HL-60/S4 treated with phorbol 12-myristate 13-acetate at 8.2 ng/mL for 4 days and 3 days (cell line): ENCODE data around the gene BCAS1.

Source experiments
- in situ Hi-C: fragments of 300-500 bp; cut with MboI; formaldehyde crosslinking; loops from 2 replicates; pipeline ENCODE4 v1.15.0; 2022; ENCODE audit warnings: low sequenced_read_pairs

The BCAS1 gene

DNA sequence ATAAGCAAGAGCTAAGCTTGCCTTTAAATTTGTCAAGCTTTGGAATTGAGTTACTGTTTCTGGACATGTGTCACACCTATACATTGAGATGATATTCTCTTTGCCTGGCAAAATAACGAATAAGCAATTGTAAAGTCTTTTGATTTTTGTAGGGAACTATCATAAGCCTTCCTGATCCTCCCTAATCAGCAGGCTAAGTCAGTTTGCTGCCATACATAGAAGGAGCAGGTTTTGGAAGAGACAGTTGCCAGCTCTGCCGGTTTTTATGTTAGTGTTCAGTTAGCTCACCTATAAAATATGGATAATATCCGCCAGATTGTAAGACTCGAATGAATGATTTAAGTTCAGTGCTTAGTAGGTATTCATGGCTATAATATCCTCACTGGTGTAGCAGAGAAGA, 34.4 kb upstream of the BCAS1 start:
- in situ Hi-C loops: loop anchor here (25.0 kb wide), 1 partner anchor 533 kb away; no protein-coding TSS in a partner anchor

DNA sequence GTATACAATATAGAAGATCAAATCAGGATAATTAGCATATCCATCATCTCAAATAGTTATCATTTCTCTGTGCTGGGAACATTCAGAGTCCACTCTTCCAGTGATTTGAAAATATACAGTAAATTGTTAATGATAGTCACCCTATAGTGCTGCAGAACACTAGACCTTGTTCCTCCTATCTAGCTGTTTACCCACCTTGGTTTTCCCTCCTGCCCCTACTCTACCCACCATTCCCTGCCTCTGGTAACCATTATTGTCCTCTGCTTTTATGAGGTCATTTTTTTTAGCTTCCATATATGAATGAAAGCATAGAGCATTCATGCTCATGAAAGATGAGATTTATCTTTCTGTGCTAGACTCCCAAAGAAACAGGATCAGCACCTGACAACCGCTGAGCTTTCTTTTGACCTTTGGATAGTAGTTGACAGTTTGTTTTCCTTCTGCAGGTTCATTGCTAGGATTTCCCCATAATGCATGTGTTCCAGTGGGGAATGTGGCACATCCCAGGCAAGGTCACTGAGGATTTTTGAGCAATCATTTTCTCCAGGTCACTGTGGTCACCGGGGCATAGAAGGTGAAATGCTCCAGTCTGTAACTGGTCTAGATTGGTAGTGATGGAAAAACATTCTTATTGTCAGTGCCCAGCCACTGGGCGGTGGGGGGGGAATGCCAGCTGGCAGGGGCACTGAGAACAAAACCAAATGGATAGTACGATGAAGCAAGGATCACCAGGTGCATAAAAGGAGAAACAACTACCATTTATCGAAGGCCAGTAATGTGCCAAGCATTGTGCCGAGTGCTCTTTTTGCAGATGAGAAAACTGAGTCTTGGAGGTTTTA, 33.6 kb upstream of the BCAS1 start:
- in situ Hi-C loops: loop anchor here (25.0 kb wide), 1 partner anchor 533 kb away; no protein-coding TSS in a partner anchor

DNA sequence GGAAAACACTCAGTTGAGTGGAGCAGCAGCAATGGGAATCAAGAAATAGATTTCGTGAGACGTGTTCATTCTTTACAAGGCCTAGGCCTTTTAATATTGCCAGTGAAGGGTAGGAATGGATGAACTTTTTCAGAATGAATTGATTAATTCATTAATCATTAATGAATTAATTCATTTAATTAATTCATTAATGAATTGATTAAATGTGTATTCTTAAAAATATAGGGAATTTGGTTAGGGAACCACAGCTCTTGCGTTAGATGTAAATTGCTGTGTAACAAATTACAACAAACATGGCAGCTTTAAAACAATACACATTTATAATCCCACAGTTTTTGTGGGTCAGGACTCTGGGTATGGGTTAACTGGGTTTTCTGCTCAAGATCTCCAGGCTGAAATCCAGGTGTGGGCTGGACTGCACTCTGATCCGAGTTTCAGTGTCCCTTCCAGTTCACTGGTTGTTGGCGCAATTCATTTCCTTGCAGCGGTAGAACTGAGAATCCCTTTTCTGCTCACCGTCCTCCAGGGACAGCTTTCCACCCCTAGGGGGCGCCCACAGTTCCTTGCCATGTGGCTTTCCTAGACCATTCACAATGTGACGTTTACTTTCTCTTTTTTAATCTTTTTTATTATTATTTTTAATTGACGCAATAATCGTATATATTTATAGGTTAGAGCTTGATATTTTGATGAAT, 32.8 kb upstream of the BCAS1 start:
- in situ Hi-C loops: loop anchor here (25.0 kb wide), 1 partner anchor 534 kb away; no protein-coding TSS in a partner anchor

DNA sequence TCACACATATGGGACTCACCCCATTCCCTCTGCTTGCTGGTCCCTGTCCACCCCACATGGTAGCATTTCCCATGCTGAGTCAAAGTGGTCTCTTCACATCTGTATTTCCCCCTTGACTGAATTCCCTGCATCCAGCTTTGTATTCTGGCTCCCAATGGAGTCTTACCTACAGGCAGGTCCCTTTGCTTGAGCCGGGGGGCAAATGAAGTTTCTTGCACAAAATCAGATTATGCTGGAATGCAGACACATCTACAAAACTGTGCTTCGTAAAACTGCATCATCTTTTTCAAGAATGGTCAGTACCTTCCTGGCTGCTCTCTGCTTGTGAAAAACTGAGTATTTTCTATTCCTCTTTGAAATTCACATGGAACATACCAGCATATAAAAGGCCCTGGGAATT, 32.1 kb upstream of the BCAS1 start:
- in situ Hi-C loops: loop anchor here (25.0 kb wide), 1 partner anchor 535 kb away; no protein-coding TSS in a partner anchor

DNA sequence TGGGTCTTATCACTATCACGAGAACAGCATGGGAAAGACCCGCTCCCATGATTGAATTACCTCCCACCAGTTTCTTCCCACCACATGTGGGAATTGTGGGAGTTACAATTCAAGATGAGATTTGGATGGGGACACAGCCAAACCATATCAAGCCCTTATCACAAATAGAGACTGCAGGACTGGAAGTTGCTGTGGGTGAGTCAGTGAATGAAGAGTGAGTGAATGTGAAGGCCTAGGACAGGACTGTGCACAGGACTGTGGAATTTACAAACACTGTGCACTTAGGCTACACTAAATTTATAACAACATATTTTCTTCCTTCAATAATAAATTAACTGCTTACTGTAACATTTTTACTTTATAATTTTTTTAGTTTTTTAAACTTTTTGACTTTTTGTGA, 30.2 kb upstream of the BCAS1 start:
- in situ Hi-C loops: loop anchor here (25.0 kb wide), 1 partner anchor 537 kb away; no protein-coding TSS in a partner anchor

DNA sequence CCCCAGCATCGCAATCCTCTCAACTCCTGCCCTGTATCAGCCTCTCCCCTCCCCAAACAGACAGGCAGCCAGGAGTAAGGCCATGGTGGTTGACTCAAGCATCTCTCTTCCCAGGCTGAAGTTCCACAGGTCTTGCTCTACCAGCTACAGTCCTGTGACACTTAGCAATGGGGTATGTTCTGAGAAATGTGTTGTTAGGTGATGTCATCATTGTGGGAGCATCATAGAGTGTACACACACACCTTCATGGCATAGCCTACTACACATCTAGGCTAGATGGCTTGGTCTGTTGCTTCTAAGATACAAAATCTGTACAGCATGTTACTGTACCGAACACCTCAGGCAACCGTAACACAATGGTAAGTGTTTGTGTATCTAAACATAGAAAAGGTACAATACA, 29.5 kb upstream of the BCAS1 start:
- in situ Hi-C loops: loop anchor here (25.0 kb wide), 1 partner anchor 537 kb away; no protein-coding TSS in a partner anchor

DNA sequence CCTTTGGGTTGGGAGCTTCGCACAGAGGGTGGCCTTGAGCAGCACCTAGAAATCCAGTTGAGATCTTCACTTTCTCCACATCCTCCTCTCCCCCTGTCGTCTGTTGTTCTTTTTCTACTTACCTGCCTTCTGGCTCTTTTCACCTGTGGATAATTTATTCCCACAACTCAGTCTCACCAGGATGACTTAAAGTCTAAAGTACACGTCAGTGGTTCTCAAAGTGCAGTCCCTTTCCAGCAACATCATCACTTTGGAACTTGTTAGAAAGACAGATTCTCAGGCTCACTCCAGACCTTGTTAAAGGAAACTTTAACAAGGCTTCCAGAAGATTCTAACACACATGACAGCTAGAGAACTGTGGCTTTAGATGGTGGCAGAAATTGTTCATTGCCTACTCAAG, 27.7 kb upstream of the BCAS1 start:
- in situ Hi-C loops: no loop called here

DNA sequence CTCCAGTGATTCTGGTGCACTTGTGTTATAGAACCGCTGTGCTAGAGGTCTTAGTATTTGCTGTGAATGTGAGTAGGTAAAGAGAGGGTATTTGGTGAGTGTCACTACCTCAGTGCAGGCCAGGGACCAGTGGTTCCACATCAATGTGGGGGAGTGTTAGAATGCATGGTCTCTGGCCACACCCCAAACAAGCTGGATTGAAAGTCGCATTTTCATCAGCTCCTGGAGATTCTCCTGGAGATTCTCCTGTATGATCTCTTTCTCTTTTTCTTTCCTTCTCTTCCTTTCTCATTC, 26.8 kb upstream of the BCAS1 start:
- in situ Hi-C loops: no loop called here

DNA sequence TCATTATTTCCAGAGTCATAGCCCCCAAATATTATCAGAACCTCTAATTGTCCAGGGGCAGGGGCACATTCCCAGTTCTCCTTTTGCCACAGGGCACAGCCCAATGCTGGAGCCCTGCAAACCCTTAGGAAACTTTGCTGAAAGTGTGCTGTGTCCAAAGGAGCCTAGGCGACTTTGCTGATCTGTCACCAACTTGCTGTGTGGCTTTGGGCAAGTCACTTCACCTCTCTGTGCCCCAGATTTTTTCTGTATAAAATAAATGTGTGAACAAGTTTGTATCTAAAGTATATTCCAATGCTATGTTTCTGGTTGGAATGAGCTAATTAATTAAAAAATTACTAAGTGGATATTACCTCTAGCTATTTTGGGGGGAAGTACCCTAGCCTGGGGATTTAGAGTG, 25.4 kb upstream of the BCAS1 start:
- in situ Hi-C loops: no loop called here

DNA sequence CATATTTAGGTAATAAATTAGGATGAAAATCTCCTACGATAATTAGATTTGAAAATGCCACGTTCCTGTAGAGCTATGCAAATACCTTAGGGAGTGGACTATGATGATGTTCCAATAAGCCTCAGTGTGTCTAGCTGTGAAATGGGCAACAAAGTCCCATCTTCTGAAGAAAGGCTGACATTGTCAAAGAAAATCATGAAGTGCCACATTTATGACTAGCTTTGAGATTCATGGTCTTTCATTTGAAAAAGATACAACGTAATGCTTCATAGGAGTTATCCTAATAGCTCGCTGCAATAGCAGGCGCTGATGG, 23.8 kb upstream of the BCAS1 start:
- in situ Hi-C loops: no loop called here

DNA sequence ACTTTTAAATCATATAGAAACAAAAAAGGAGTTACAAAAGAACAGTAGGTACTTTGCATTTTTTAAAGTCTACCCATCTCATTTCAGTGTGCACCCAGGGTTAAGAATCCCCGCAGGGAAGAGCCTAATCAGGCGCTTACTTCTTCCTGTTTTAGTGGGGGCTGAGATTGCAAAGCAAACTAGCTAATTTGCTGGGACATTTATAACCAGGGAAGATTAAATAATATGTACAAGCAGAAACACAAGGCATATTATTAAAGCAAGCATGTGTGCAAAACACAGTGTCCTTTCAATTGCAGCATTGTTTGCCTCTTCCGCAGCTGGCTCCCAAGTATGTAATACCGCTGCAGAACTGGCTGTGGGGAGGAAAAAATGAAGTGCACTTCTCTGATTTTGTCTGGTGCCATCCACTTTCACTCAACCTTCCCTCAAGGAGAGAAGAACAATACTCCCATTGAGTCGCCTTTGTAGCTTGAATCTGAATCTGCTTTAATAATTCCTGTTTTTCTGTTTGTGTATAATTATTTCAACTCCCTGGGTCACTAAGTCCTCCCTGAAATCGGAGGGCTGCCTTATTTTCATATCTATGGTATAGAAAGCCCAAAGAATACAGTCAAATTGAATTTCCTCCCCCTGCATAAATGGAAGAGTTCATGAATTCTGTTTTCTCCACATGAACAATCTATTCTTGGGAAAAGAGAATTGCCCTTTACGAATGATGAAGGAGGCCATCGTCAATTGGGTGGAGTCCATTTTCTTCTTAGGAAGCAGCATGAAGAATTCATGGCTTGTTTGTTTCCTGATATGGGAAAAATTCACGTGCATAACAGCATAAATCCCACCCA, 23.3 kb upstream of the BCAS1 start:
- in situ Hi-C loops: no loop called here

DNA sequence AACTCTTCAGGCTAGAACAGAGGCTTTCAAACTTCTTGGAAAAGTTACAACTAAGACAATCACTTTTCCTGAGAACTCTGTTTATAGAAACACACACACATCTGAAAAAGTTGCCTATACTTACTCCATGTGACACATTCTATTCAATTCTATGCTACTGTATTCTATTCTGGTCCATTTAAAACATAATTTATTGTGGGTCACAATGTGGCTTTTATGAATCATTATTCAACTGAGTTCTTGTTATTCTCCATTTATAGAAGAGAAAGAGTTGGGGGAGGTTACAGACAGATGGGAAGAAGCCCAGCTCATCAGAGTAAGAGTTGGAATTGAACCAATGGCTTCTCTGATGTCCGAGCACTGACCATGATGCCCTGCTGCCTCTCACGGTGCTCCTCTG, 21.6 kb upstream of the BCAS1 start:
- in situ Hi-C loops: no loop called here

DNA sequence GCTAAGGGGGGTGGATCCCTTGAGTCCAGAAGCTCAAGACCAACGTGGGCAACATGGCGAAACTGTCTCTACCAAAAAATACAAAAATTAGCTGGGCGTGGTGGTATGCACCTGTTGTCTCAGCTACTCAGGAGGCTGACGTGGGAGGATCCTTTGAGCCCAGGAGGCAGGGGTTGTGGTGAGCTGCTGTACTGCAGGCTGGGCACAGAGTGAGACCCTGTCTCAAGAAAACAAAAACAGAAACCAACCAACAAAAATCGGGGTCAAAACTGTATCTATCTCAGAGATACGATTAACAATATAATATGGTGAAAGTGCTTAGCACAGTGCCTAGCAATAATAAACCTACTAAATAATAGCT, 20.7 kb upstream of the BCAS1 start:
- in situ Hi-C loops: no loop called here

DNA sequence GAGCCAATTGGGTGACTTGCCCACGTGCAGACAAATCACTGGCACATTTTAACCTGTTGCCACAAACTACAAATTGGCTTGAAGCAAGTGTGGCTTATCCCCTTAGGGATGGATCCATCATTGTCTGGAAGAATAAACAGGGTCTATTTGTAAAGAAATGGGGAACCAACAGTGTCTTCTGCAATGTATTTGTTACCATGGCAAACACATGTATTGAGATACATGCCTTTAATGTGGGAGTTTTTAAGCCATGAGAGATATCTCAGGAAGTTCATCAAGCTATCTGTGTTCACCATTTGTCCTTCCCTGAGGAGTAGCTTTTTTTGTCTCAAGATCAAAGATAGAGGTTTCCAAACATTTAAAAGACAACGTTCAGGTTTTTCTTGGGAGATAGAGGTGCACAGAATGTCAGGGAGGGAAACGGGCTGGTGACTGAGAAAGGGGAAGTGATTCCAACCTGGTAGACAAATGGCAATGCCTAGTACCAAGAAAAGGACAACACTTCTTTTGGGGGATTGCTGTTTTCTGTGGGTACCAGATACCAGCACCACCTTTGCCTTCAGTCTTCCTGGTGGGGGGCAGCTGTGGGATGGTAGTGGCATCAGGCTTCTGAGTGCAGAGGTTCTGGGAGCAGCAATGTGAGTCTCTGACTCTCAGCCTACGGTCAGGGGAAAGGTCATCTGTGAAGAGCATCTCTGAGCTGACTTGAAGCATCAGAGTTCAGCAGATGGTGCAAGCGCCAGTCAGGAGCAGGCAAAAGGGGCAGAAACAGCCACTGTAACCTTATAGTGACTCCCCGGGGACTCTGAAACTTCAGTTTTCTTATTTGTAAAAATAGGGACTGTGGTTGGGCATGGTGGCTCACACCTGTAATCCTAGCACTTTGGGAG, 20.1 kb upstream of the BCAS1 start:
- in situ Hi-C loops: no loop called here

DNA sequence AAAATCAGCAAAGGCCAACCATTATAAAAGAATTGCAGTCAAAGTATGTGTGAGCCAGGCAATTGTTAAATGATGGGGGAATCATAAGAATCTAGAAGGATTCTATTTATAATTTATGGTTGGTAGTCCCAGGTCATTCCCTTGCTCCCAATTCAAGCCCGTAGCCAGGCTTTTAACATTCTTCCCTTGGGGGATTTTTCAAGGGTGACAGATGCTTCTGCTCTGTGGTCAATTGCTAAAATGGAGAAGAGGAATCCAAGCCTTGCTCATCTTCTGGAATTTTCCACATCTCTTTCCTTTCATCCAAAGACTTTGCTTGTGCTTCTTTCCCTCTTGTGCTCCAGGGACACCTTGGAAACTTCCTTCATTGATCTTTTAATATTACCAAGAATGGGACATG, 18.0 kb upstream of the BCAS1 start:
- in situ Hi-C loops: no loop called here

DNA sequence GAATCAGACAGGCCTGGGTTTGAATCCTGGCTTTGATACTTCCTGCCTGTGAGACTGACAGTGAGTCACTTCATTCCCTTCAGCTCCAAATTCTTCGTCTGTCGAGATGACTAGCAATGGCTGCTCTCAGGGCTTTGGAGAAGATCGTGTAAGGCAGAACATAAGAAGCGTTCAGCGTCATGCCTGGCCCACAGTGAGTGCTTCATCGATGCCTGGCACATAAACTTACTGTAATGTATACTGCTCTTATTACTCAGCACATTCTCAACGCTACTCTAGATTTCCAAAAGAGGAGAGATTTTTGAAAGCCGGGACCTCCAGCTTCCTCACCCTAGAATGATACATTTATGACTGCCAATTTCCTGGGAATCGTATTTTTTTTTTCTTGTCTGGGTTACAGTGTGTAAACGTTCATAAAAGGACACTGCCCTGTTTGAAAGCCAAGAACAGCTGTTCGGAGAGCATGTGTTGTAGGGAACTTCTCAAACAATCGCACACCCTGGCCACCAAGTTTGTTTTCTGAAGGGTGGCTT, 16.2 kb upstream of the BCAS1 start:
- in situ Hi-C loops: no loop called here

DNA sequence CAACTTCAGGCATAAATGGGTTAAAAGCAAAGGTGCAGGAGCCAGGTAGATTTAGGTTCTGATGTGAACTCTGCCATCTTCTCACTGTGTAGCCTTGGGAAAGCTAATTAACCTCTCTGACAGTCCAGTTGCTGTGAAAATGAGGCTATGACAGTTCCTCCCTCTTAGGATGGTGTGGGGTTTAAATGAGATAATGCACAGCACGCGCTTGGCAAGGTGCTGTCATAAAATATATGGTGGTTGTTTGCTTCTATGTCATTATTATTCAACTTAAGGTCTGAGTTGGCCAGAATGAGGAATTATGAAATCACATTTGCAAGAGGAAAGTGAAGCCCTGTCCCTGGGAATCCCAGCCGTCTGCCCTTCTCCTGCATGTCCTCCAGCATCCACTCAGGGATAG, 15.5 kb upstream of the BCAS1 start:
- in situ Hi-C loops: no loop called here

DNA sequence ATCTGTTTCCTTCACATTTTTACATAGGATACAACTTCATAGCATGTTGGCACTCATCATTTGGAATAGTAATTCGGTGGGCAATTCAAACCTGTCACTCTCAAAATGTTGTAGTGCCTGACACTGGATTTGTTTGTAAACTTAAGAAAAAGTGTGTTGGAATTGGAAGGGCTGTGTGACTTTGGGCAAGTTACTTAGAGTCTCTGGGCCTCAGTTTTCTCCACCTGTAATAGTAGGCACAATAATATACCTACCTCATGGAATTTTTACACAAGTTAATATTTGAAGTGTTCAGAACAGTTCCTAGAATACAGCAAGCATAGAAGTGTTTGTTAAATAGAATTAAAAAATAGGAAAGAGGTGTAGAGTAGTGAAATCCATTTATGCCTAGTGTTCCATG, 15.0 kb upstream of the BCAS1 start:
- in situ Hi-C loops: no loop called here

DNA sequence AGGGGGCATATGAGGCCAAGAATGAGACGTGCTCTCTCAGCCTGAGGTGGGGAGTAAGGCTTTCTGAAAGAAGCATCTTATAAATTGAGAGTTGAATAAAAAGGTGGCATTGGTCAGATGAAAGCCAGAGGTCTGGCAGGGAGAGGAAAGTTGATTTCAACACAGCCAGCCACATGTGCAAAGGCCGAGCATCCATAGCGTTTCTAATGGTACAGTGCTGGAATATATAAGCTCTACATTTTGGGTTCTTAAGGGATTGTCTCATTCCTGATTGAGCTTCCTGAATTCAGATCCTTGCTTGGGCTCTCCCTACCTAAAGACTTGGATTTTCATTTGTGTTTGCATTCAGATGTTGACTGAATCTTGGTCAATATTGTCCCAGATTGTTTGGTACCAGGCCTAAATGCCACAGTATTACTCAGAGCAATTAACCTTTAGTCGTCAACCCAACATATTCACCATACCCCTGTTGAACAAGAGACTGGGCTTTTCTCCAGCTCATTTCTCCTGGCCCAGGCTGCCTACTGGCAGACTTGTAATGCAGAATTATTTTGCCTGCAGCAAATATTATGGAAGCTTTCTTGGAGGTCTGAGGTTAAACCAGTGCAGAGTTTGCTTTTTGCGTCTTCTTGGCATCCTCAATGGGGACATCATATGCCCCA, 14.5 kb upstream of the BCAS1 start:
- in situ Hi-C loops: no loop called here

DNA sequence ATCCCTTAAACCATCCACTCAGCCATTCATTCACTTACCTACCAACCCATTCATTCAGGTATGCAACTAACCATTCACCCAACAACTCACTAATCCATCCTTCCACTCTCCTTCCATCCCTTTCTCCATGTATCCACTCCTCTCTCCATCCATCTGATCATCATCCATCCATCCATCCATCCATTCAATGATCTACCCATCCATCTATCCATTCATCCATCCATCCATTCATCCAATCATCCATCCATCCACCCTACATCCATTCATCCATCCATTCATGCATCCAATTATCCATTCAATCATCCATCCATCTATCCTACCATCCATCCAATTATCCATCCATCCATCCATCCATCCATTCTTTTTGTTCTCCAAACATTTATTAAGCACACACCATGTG, 13.8 kb upstream of the BCAS1 start:
- in situ Hi-C loops: no loop called here
